Islet of Langerhans (tissue), 1 donor: ENCODE results near the gene TIPARP.

Source experiments
- FAIRE-seq: peaks from one replicate; lab custom pipeline; 2011; peaks lifted over from hg19 to GRCh38; lab: Jason Lieb, UNC

The TIPARP gene

GRCh38 chr3:156674046-156674910 is at the start of gene TIPARP:
TIPARP (plus strand) TSS chr3:156674590; CDS start chr3:156677698, 3,108 bp downstream.
- FAIRE-seq: no peak

GRCh38 chr3:156626104-156626503 is 48.3 kb upstream of the TIPARP start:
- FAIRE-seq: no peak

- no peak for FAIRE-seq
Measured at GRCh38 chr3:156627946-156628569, 46.3 kb upstream of the TIPARP start.

- no peak for FAIRE-seq
Measured at GRCh38 chr3:156628836-156629618, 45.4 kb upstream of the TIPARP start.

GRCh38 chr3:156630081-156630772 is 44.2 kb upstream of the TIPARP start:
- no peak for FAIRE-seq

GRCh38 chr3:156630773-156631093 is 43.7 kb upstream of the TIPARP start:
- no peak for FAIRE-seq

GRCh38 chr3:156631323-156631722 is 43.1 kb upstream of the TIPARP start:
- FAIRE-seq: no peak

- no peak for FAIRE-seq
Measured at GRCh38 chr3:156632601-156633000, 41.8 kb upstream of the TIPARP start.

GRCh38 chr3:156633335-156633734 is 41.1 kb upstream of the TIPARP start:
- FAIRE-seq: no peak

GRCh38 chr3:156635034-156635433 is 39.4 kb upstream of the TIPARP start:
- no peak for FAIRE-seq

- FAIRE-seq: no peak
Measured at GRCh38 chr3:156635973-156636372, 38.4 kb upstream of the TIPARP start.

- FAIRE-seq: no peak
Measured at GRCh38 chr3:156637480-156638022, 36.8 kb upstream of the TIPARP start.

- no peak for FAIRE-seq
Measured at GRCh38 chr3:156638271-156638670, 36.1 kb upstream of the TIPARP start.

- FAIRE-seq: no peak
Measured at GRCh38 chr3:156639414-156640023, 34.9 kb upstream of the TIPARP start.

- FAIRE-seq: no peak
Measured at GRCh38 chr3:156641618-156641975, 32.8 kb upstream of the TIPARP start.

- no peak for FAIRE-seq
Measured at GRCh38 chr3:156642750-156643728, 31.4 kb upstream of the TIPARP start.

GRCh38 chr3:156643729-156644389 is 30.5 kb upstream of the TIPARP start:
- FAIRE-seq: no peak

- FAIRE-seq: no peak
Measured at GRCh38 chr3:156644958-156645357, 29.4 kb upstream of the TIPARP start.

- no peak for FAIRE-seq
Measured at GRCh38 chr3:156646958-156647357, 27.4 kb upstream of the TIPARP start.

GRCh38 chr3:156648086-156648485 is 26.3 kb upstream of the TIPARP start:
- FAIRE-seq: no peak
